GM19324 (cell line): ENCODE data around the gene FKBP1B.
"Not testable (repeated sequence)": the region's sequence is repeated elsewhere in the genome, so short reads cannot be mapped to it uniquely, and the experiment has no call there.

ENCODE experiments used
- ATAC-seq: cut with Tn5 transposase; IDR thresholded peaks from one replicate; pipeline ENCODE4 v1.9.1; 2021; ENCODE audit warnings: mild to moderate bottlenecking, moderate library complexity; ENCODE audit not compliant: unreplicated experiment, low FRiP score

Gene FKBP1B

GRCh38 chr2:24049485-24050021, at the start of gene FKBP1B:
FKBP1B (plus strand) TSS chr2:24049741; CDS start chr2:24049850, 109 bp downstream.
- ATAC-seq: no peak

GRCh38 chr2:24007693-24008092, 41.8 kb upstream of the FKBP1B start:
- ATAC-seq: no peak

DNA sequence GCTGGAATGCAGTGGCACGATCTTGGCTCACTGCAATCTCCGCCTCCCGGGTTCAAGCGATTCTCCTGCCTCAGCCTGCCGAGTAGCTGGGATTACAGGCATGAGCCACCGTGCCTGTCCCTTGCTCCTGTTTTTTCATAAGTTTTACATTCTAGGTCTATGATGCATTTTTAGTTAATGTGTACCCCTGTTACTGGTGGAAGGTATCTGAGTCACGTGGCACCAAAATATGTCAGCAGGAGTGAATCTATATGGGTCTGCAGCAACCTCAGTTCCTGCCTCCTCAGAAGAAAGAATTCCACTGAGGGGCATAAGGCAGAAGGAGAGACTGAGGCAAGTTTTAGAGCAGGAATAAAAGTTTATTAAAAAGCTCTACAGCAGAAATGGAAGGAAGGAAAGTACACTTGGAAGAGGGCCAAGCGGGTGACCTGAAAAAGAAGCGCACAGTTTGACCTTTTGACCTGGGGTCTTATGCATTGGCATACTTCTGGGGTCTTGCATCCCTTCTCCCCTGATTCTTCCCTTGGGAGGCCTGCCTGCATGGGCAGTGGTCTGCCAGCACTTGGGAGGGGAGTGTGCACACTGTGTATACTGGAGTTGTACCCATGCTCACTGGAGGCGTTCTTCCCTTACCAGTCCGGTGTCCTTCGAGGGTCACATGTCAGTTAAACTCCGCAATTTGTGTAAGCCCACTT, 40.7 kb upstream of the FKBP1B start:
- no peak for ATAC-seq

GRCh38 chr2:24009367-24009679, 40.2 kb upstream of the FKBP1B start:
- no peak for ATAC-seq

DNA sequence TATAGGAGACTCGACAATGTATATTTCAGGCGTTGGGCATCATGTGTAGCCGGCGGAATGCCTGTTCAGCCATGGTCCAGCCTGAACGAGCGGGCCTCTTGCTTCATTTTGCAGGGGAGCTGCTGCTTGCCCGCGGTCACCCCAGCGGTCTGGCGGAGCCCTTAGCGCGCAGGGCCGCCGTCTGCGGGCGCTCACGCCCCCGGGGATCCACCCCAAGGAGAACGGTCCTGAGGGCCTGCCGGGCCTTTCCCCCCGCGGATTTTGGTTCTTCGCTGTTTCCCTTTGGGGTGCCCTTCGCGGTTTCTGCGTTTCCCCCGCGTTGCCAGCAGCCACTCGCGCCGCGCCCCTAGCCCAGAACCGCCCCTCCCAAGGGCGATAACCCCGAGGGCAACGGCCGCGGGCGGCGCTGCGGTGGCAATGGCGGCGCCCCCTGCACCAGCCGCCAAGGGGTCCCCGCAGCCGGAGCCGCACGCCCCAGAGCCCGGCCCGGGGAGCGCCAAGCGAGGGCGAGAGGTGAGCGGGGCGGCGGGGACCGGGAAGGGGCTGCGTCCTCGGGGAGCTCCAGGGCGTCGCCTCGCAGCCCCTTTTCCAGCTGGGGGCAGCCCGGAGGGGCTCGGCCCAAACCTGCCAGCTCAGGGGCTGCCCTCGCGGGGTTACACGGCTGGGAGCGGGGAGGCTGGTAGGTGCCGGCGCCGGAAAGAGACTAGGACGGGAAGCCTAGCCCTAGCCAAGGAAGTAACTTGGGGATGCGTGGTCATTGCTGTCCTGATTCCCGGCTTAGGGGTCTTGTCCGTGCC, 39.7 kb upstream of the FKBP1B start, which contains the start of gene MFSD2B:
Gene MFSD2B (plus strand): TSS at position 406 of the 797 bp plus-strand sequence. CDS start 12 bp downstream, at position 418.
- ATAC-seq: no peak

DNA sequence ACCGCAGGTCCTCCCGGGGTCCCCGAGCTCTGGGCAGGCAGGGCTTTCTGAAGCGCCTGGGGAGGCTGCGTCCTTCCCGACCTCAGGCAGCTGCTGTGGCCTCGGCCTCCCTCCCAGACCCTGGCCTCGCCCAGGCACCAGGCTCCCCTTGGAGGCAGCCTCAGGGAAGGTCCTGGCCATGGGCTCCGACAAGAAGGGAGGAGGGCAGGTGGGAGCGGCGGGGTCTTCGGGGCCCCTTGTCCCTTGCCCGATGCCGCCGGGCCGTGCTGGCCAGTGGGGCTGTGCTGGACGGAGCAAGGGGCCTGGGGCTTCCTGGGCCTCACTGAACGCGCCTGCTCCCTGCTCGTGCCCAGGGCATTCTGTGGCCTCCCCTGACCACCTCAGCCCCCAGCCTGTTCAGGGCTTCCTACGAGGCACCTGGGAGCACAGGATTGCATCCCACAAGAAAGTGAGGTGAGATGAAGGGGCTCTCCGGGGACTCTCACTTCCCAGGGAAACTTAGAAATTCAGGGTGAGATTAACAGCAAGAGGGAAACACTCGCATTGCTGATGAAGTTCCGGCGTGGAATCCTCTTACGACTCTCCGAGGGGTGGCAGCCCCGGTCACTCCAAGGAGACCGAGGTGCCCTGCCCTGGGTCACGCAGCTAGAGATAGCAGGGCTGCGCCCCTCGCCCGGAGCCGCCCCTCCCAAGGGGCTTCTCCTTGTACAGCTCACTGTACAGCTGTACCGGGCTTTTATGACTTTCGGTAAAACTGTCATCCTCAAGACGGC, 38.9 kb upstream of the FKBP1B start:
- ATAC-seq: no peak

DNA sequence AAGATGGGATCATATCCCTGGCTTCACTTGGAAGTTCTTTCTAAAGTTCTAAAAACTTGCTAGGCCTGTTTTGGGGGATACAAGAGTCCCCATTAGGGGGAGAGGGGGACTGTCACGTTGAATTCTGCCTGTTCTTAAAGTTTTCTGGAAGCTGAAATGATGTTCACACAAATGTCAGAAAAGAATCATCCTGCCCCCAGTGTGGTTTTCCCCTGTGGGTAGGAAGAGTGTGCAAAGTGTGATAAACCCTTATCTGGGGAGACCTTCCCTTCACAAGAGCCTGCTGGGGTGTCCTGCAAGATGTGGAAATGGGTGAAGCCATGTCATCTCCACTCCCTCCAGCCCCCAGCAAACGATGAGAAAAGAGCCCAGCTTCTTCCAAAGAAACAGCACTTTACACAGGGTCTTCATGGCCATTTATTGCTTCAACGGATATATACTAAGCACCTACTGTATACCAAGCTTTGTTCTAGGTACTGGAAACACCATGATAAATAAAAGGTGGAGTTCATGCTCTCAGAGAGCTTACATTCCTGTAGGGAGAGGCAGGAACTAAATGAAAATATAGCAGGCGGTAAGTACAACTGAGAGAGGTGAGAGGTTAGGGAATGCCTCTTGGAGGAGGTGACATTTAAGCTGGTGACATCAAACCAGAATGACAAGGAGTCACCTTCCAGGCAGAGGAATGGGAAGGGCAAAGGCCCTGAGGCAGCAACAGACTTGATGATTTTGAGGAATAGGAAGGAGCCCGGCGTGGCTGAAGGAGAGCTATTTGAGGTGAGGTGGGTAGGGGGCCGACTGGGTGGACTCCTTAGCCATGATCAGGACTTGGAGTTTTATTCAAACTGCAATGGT, 38.1 kb upstream of the FKBP1B start:
- no peak for ATAC-seq

- ATAC-seq: no peak
Observed at GRCh38 chr2:24012521-24013188, 36.9 kb upstream of the FKBP1B start.

DNA sequence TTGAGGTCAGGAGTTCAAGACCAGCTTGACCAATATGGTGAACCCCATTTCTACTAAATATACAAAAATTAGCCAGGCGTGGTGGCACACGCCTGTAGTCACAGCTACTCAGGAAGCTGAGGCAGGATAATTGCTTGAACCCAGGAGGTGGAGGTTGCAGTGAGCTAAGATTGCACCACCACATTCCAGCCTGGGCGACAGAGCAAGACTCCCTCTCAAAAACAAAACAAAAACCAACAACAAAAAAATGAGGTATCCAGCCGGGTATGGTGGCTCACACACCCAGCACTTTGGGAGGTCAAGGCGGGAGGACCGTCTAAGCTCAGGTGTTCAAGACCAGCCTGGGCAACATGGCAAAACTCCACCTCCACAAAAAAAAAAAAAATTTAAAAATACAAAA, 34.6 kb upstream of the FKBP1B start:
- ATAC-seq: not testable (repeated sequence)

DNA sequence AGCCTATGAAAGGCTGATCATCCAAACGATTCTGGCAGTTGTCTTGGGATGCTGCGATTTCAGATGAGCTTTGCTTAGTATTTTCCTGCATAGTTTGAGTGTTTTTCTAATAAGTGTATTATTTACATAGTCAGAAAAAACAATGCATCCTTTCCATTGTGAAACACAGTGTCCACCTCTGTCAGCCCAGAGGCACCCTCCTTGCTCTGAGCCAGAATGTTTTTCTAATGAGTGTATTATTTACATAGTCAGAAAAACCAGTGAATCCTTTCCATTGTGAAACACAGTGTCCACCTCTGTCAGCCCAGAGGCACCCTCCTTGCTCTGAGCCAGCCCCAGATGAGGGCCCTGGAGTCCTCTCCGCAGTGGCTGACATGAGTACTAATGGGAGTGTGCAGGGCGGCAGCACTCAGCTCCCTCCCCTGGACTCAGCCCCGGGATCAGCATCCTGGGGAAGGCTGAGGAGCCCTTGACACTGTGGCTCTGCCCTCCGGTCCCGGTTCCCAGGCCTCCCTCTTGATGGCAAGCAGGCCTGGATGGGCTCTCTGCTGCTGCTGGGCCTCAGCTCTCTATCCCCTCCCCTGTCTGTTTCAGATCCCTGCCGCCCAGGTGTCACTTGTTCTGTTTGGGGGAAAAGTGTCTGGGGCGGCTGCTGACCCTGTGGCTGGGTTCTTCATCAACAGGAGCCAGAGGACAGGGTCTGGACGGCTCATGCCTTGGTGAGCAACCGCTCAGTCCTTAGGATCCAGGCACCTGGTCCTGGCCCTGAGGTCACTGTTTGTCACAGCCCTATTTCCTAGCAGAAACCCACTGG, 33.8 kb upstream of the FKBP1B start:
- no peak for ATAC-seq

DNA sequence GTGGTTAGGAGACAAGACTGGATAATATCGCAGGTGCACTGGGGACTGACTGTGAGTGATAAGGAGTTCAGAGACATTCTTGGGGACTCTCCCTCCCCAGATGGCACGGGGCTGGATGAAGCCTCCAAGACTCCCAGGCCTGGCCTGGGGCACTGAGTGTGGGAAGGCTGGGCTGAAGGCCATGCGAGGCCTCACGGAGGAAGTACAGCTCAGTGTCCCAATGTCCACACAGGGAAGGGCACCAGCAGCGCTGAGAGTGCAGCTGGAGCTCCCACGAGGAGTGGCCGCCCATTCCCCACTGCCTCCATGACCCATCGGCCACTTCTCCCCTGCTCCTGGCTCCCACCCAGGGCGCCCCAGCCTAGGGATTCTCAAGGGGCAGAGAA, 33.2 kb upstream of the FKBP1B start:
- no peak for ATAC-seq

DNA sequence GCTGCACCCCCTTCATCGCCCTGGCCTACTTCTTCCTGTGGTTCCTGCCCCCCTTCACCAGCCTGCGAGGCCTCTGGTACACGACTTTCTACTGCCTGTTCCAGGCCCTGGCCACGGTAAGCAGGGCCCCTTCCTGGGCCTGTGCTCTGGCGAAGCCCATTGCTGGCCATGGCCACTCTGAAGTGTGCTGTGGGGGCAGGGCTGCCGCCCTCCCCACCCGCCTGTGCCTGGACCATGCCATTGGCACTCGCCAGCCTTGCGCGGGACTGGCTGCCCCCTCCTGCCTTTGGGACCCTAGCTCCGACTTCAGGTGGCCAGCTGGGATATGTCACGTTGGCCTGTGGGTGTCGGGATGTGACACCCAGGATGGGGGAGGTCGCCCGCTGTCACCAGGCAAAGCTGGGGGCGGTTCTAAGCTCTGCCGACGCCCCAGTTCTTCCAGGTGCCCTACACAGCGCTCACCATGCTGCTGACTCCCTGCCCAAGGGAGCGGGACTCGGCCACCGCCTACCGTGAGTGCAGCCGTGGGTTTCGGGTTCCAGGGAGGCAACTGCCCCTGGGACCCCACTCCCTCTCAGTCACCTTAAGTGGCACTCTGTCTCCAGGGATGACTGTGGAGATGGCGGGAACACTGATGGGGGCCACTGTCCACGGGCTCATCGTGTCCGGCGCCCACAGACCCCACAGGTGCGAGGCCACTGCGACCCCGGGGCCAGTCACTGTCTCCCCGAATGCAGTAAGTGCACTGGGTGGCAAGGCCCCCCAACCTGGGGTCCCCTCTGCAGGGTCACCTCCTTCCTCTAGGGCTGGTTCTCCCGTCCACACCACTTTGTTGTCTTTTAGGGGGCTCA, 32.5 kb upstream of the FKBP1B start:
- ATAC-seq: no peak

GRCh38 chr2:24017711-24018110, 31.8 kb upstream of the FKBP1B start:
- ATAC-seq: no peak

DNA sequence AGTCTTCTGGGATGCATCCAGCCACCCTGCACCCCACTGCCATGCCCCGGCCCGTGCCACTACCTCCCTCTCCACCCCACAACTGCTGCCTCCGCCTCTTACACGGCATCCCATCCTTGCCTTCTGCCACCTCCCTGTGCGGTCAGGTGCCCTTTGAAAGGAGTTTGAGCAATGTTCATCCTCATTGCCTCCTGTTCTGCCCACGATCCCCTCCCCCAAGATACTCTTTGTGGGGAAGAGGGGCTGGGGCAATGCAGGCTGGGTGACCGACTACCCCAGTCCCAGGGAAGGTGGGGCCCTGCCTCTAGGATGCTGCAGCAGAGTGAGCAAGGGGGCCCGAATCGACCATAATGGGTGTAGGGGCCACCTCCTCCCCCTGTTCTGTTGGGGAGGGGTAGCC, 31.3 kb upstream of the FKBP1B start:
- no peak for ATAC-seq

DNA sequence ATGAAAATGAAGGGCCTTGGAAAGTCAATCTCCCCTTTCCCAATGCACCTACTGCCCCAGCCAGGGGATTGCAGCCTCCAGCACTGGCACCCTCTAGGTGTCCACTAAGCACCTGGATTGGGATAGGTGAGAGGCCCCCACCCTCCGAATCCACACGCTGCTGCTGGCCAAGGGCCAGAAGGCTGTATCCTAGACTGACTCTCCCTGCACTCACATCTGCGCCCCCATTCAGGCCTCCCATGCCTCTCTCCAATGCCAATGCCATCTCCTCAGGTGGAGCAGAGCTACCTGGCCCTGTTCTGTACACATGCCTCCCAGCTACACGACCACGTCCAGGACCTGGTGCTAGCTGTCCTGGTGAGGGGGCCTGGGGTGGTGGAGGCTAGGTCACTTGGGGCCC, 29.8 kb upstream of the FKBP1B start:
- no peak for ATAC-seq

DNA sequence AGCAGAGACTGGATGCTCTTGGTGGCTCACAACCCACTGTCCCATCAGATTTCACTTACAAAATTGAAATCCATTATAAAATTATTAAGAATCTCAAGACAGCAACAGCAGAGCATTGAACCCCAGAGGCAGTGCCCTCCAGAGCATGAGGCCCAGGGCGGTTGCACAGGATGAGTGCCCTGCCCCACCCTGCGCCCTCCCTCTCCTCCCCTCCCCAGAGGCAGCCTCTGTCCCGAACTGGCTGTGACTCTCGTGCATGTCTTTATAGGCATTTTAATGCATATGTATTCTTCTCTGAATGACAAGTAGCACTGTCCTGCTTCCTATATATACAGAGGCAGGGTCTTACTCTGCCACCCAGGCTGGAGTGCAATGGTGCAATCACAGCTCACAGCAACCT, 29.3 kb upstream of the FKBP1B start:
- ATAC-seq: no peak

DNA sequence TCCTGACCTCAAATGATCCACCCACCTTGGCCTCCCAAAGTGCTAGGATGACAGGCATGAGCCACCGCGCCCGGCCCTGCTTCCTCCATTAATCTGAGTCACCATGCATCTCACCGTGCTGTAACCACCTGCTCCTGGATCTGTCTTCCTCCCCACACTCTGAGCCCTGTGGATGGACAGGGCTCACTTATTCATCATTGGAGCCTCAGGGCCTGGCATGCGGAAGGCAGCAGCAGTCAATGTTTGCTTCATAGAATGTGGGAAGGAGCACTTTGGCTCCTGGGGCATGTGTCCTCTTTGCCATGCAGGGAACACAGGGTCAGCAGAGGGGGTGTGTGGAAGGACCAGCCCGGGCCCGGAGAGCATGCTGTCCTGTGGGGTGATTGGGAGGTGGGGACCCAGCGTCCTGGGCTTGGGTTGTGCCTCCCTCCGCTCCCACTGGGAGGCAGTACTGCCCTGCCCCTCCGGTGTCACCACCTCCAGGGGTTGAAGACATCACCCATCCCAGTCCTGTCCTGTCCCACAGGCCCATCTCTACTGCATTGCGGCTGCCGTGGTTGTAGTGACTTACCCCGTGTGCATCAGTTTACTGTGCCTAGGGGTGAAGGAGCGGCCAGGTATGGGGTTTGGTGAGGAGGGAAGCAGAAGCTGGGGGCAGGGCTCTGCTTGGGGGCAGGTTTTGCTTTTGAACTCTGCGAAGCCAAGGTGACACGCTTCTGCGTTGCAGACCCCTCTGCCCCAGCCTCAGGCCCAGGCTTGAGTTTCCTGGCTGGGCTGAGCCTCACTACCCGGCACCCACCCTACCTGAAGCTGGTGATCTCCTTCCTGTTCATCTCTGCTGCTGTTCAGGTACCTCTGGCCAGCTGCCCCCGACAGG, 28.2 kb upstream of the FKBP1B start:
- no peak for ATAC-seq
